Ishikawa (cell line): ENCODE data around the gene SERPINA12.

Experiments used
- CREB1 ChIP-seq: IDR thresholded peaks from 2 replicates; pipeline ENCODE4 v1.6.1; 2012; ENCODE audit warnings: low read depth
- EP300 ChIP-seq: IDR thresholded peaks from 2 replicates; pipeline ENCODE4 v1.6.1; 2012; ENCODE audit warnings: borderline replicate concordance
- ZBTB7A ChIP-seq: IDR thresholded peaks from 2 replicates; pipeline ENCODE4 v1.6.1; 2012; ENCODE audit warnings: low read depth
- TF ChIP-seq, protein P1 (sequence below): IDR thresholded peaks from 2 replicates; pipeline ENCODE4 v1.6.1; 2012
- TF ChIP-seq, protein P2 (sequence below): IDR thresholded peaks from 2 replicates; pipeline ENCODE4 v1.6.1; 2012; ENCODE audit warnings: low read depth, mild to moderate bottlenecking

GRCh38 chr14:94486883-94487282, 22.4 kb downstream of the SERPINA12 start:
- TF ChIP-seq, protein P1, sequence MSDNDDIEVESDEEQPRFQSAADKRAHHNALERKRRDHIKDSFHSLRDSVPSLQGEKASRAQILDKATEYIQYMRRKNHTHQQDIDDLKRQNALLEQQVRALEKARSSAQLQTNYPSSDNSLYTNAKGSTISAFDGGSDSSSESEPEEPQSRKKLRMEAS = no peak
- no peak for TF ChIP-seq EP300
- TF ChIP-seq, protein P2, sequence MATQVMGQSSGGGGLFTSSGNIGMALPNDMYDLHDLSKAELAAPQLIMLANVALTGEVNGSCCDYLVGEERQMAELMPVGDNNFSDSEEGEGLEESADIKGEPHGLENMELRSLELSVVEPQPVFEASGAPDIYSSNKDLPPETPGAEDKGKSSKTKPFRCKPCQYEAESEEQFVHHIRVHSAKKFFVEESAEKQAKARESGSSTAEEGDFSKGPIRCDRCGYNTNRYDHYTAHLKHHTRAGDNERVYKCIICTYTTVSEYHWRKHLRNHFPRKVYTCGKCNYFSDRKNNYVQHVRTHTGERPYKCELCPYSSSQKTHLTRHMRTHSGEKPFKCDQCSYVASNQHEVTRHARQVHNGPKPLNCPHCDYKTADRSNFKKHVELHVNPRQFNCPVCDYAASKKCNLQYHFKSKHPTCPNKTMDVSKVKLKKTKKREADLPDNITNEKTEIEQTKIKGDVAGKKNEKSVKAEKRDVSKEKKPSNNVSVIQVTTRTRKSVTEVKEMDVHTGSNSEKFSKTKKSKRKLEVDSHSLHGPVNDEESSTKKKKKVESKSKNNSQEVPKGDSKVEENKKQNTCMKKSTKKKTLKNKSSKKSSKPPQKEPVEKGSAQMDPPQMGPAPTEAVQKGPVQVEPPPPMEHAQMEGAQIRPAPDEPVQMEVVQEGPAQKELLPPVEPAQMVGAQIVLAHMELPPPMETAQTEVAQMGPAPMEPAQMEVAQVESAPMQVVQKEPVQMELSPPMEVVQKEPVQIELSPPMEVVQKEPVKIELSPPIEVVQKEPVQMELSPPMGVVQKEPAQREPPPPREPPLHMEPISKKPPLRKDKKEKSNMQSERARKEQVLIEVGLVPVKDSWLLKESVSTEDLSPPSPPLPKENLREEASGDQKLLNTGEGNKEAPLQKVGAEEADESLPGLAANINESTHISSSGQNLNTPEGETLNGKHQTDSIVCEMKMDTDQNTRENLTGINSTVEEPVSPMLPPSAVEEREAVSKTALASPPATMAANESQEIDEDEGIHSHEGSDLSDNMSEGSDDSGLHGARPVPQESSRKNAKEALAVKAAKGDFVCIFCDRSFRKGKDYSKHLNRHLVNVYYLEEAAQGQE = no peak
- TF ChIP-seq ZBTB7A = no peak
- TF ChIP-seq CREB1 = no peak
